ENCODE data around the gene LRRC8C.

LRRC8C gene

DNA sequence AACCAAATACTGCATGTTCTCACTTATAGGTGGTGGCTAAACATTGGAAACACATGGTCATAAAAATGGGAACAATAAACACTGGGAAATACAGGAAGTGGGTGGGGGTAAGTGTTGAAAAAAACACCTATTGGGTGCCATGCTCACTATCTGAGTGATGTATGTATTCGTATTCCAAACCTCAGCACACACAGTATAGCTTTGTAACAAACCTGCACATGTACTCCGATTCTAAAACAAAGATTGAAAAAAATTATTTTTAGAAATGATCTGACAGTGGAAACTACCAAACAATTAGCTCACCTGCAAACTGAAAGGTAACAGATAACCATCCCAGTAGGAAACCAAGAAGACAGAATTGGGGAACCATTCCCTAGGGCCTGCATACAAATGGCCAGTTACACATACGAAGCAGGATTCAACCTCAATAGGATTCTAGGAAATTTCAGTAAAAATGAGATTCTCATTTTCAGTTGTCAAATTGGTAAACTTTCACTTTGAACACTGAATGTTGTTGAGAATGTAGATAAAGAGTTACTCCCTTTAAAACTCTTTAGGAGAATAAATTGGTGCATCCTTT, 99.8 kb downstream of the LRRC8C start:
- H3F3A ChIP-seq (ENCODE audit: low read depth), result no peaks in the 10 kb centered on the region
- no peaks in the 10 kb centered on the region for H4K20me1 ChIP-seq (ENCODE audit: insufficient read depth, low read length, poor library complexity, severe bottlenecking)
- H3K79me2 ChIP-seq (ENCODE audit: insufficient read depth, low read length), result no peaks in the 10 kb centered on the region
- no peaks in the 10 kb centered on the region for H3K9me3 ChIP-seq (ENCODE audit: insufficient read depth, low read depth, low read length)
- no peaks in the 10 kb centered on the region for H3K36me3 ChIP-seq (ENCODE audit: insufficient read depth, low read length)
- H3K9me2 ChIP-seq (replicated peaks; ENCODE audit: low read depth, low read length), result no peaks in the 10 kb centered on the region
- no peak overlapping the region for H3K9ac ChIP-seq (ENCODE audit: low read depth, low read length, poor library complexity, severe bottlenecking)
- no peak overlapping the region for H3K4me2 ChIP-seq (ENCODE audit: low read depth, low read length, poor library complexity, severe bottlenecking)
- H3K27me3 ChIP-seq (ENCODE audit: insufficient read depth, low read length, poor library complexity, severe bottlenecking), result no peaks in the 10 kb centered on the region
- no peak overlapping the region for H3K4me3 ChIP-seq (ENCODE audit: low read length, poor library complexity, severe bottlenecking)
- TF ChIP-seq, protein P1, sequence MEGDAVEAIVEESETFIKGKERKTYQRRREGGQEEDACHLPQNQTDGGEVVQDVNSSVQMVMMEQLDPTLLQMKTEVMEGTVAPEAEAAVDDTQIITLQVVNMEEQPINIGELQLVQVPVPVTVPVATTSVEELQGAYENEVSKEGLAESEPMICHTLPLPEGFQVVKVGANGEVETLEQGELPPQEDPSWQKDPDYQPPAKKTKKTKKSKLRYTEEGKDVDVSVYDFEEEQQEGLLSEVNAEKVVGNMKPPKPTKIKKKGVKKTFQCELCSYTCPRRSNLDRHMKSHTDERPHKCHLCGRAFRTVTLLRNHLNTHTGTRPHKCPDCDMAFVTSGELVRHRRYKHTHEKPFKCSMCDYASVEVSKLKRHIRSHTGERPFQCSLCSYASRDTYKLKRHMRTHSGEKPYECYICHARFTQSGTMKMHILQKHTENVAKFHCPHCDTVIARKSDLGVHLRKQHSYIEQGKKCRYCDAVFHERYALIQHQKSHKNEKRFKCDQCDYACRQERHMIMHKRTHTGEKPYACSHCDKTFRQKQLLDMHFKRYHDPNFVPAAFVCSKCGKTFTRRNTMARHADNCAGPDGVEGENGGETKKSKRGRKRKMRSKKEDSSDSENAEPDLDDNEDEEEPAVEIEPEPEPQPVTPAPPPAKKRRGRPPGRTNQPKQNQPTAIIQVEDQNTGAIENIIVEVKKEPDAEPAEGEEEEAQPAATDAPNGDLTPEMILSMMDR (conservative IDR thresholded peaks at IDR 0.05; ENCODE audit: low read length), result no peak
- TF ChIP-seq EZH2phosphoT487 (IDR thresholded peaks at IDR 0.05; ENCODE audit: borderline replicate concordance), result no peak
- H3K4me1 ChIP-seq (ENCODE audit: insufficient read depth, low read length, poor library complexity, severe bottlenecking), result peaks cover 11% of the 10 kb centered on the region
- H2AFZ ChIP-seq (ENCODE audit: low read length), result no peak overlapping the region

DNA sequence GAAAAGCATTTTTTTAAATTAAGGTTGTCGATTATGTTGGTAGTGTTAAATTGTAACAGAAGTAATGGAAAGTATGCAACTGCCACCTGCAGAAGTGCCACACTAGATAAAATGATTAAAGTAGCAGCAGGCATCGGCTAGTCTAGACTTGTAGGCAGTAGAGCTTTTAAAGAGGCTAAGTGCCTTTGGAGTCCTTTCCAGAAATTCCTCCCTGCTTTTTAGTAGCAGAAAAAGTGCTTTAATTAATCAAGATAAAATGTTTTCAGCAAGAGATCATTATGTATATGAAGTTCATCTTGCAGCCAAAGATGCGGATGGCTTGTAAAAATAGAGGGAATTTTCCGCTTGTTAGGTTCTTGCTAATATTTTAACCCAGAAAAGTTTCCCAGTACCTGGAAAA, 100.8 kb downstream of the LRRC8C start:
- Histone ChIP-seq H3K9me2 (replicated peaks; ENCODE audit: low read depth, low read length) (no peaks in the 10 kb centered on the region), H3F3A (ENCODE audit: low read depth) (no peaks in the 10 kb centered on the region), H3K9ac (ENCODE audit: low read depth, low read length, poor library complexity, severe bottlenecking) (no peak overlapping the region), H3K4me1 (ENCODE audit: insufficient read depth, low read length, poor library complexity, severe bottlenecking) (peaks cover 11% of the 10 kb centered on the region), H4K20me1 (ENCODE audit: insufficient read depth, low read length, poor library complexity, severe bottlenecking) (no peaks in the 10 kb centered on the region), H3K36me3 (ENCODE audit: insufficient read depth, low read length) (no peaks in the 10 kb centered on the region), H3K27me3 (ENCODE audit: insufficient read depth, low read length, poor library complexity, severe bottlenecking) (no peaks in the 10 kb centered on the region), H3K79me2 (ENCODE audit: insufficient read depth, low read length) (no peaks in the 10 kb centered on the region), H2AFZ (ENCODE audit: low read length) (no peak overlapping the region), H3K4me3 (ENCODE audit: low read length, poor library complexity, severe bottlenecking) (no peak overlapping the region), H3K9me3 (ENCODE audit: insufficient read depth, low read depth, low read length) (no peaks in the 10 kb centered on the region), H3K4me2 (ENCODE audit: low read depth, low read length, poor library complexity, severe bottlenecking) (no peak overlapping the region)
- TF ChIP-seq, protein P1 (conservative IDR thresholded peaks at IDR 0.05; ENCODE audit: low read length), result no peak
- no peak for TF ChIP-seq EZH2phosphoT487 (IDR thresholded peaks at IDR 0.05; ENCODE audit: borderline replicate concordance)

DNA sequence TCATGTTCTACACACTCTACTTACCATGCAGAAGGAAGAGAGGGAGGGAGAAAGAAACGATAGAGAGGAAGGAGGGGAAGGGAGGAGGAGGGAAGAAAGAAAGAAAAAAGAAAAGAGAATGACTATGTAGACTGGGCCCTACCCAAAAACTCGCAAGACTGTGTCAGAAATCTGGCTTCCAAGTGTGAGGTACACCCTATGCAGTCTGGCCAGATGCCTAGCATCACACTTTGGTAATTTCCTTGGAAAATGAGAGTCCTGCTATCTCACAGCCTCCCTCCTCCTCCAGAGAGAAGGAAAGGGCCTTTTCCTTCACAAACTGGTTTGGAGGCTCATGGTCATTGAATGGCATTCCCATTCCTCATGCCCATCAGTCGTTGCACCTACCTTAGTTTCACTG, 101.5 kb downstream of the LRRC8C start:
- no peaks in the 10 kb centered on the region for H3K36me3 ChIP-seq (ENCODE audit: insufficient read depth, low read length)
- H3K4me3 ChIP-seq (ENCODE audit: low read length, poor library complexity, severe bottlenecking), result no peak overlapping the region
- no peaks in the 10 kb centered on the region for H4K20me1 ChIP-seq (ENCODE audit: insufficient read depth, low read length, poor library complexity, severe bottlenecking)
- H3K4me2 ChIP-seq (ENCODE audit: low read depth, low read length, poor library complexity, severe bottlenecking), result no peak overlapping the region
- no peaks in the 10 kb centered on the region for H3K79me2 ChIP-seq (ENCODE audit: insufficient read depth, low read length)
- H2AFZ ChIP-seq (ENCODE audit: low read length), result no peak overlapping the region
- TF ChIP-seq, protein P1 (conservative IDR thresholded peaks at IDR 0.05; ENCODE audit: low read length), result no peak
- TF ChIP-seq EZH2phosphoT487 (IDR thresholded peaks at IDR 0.05; ENCODE audit: borderline replicate concordance), result no peak
- H3K9me2 ChIP-seq (replicated peaks; ENCODE audit: low read depth, low read length), result no peaks in the 10 kb centered on the region
- no peaks in the 10 kb centered on the region for H3K27me3 ChIP-seq (ENCODE audit: insufficient read depth, low read length, poor library complexity, severe bottlenecking)
- no peaks in the 10 kb centered on the region for H3K9me3 ChIP-seq (ENCODE audit: insufficient read depth, low read depth, low read length)
- no peak overlapping the region for H3K9ac ChIP-seq (ENCODE audit: low read depth, low read length, poor library complexity, severe bottlenecking)
- H3K4me1 ChIP-seq (ENCODE audit: insufficient read depth, low read length, poor library complexity, severe bottlenecking), result peaks cover 11% of the 10 kb centered on the region
- no peaks in the 10 kb centered on the region for H3F3A ChIP-seq (ENCODE audit: low read depth)
